ENCODE measurements around the gene NKIRAS1. TPM values are rescaled to one million over a fixed set of nuclear protein-coding genes. Genes with fewer than 3 reads are reported as not detected.

Gene NKIRAS1
- total RNA-seq (2021; fragmentation: NEBNext Ultra II Directional; extraction: Animal tissue kit (Norgen Biotek cat#: 25700)), result 7.0 and 7.6 TPM in 2 replicates
- polyA plus RNA-seq (2011; rRNA removed), result 1.8 and 3.4 TPM in 2 replicates
- polyA plus RNA-seq (2011; cell fraction: cytosol; rRNA removed), result 4.4 TPM
- 1.5 TPM for polyA plus RNA-seq (2011; cell fraction: nucleus; rRNA removed)
- polyA plus RNA-seq (2012, experiment 1 of 2), result 3.6 to 7.2 TPM (median 5.0 TPM) in 4 replicates
- 0.88 TPM for polyA plus RNA-seq (2012, experiment 2 of 2)
- polyA plus RNA-seq (2013, experiment 1 of 2), result 4.2 TPM
- 4.4 TPM for polyA plus RNA-seq (2013, experiment 2 of 2)
- 3.1 and 3.9 TPM in 2 replicates for polyA minus RNA-seq (2011; rRNA and poly(A)+ RNA removed)
- polyA minus RNA-seq (2011; cell fraction: cytosol; rRNA and poly(A)+ RNA removed), result 3.3 TPM
- polyA minus RNA-seq (2011; cell fraction: nucleus; rRNA and poly(A)+ RNA removed), result 8.5 TPM
- long read RNA-seq, experiment 1, partial matches to known transcripts, result 1 of 5 reads
- long read RNA-seq, experiment 1, other reads (novel, unspliced or antisense), result 2 of 5 reads
- long read RNA-seq, experiment 2, transcript NKIRAS1-206 (5 exons, 2,014 nt), result major isoform, 15 of 17 reads
- long read RNA-seq, experiment 2, partial matches to known transcripts, result 0 of 17 reads
- long read RNA-seq, experiment 2, other reads (novel, unspliced or antisense), result 2 of 17 reads

GRCh38 chr3:23916886-23917678, at the start of gene NKIRAS1, which contains the start of gene RPL15:
Gene NKIRAS1, minus strand, starts transcription at chr3:23916990. Its CDS starts 6,086 bp downstream, at chr3:23910904.
Gene RPL15, plus strand, starts transcription at chr3:23917132. Its CDS starts 728 bp downstream, at chr3:23917860.
- peak within 1 kb of the TSS; percentile 89 for H3K18ac ChIP-seq (ENCODE audit: extremely low read depth, low read length)
- H2AK5ac ChIP-seq (ENCODE audit: low read depth, low read length), result peak within 1 kb of the TSS; percentile 87
- no peaks in the 10 kb centered on the region for H3K9me3 ChIP-seq (ENCODE audit: insufficient read depth in 2 of 2, low read depth in 1 of 2, low read length in 1 of 2)
- H2BK5ac ChIP-seq (ENCODE audit: low read depth, low read length), result peak within 1 kb of the TSS; percentile 97
- no peaks in the 10 kb centered on the region; a peak in 1 of 7 replicates for H3K27me3 ChIP-seq (replicated peaks in 1 of 4; ENCODE audit: control insufficient read depth in 3 of 4, extremely low read depth in 1 of 4, insufficient read depth in 3 of 4, low read length in 3 of 4)
- H2BK120ac ChIP-seq (replicated peaks; ENCODE audit: low read depth, low read length), result peak within 1 kb of the TSS; percentile 40
- H3K4me1 ChIP-seq (replicated peaks in 1 of 4; ENCODE audit: control insufficient read depth in 3 of 4, insufficient read depth in 4 of 4, low read length in 3 of 4), result peaks cover 5 to 8% (median 6%) of the 10 kb centered on the region in 4 experiments; a peak in 5 of 7 replicates
- no peaks in the 10 kb centered on the region for H3K79me1 ChIP-seq (ENCODE audit: low read depth, low read length)
- peak within 1 kb of the TSS; percentile 93 to 98 for H3K4me2 ChIP-seq (ENCODE audit: insufficient read depth in 1 of 2, low read depth in 2 of 2, low read length in 2 of 2)
- H2BK20ac ChIP-seq (ENCODE audit: low read length), result no peak within 1 kb of the TSS
- no peak within 1 kb of the TSS for H2BK15ac ChIP-seq (ENCODE audit: low read length)
- H3K23ac ChIP-seq (ENCODE audit: insufficient read length), result no peak within 1 kb of the TSS
- no peak within 1 kb of the TSS; the same call in 1 of the 2 replicates for H2AFZ ChIP-seq (ENCODE audit: low read length)
- peak within 1 kb of the TSS; percentile 96 for H3K27ac ChIP-seq (ENCODE audit: low read depth, low read length)
- DNase-seq (ENCODE audit: low read depth in 1 of 2, low spot score in 2 of 2) (peak; percentile 92 to 93), FAIRE-seq (peak; percentile 55)
- peak within 1 kb of the TSS; percentile 95 to 99 (median 98) for H3K9ac ChIP-seq (replicated peaks in 1 of 4; ENCODE audit: extremely low read depth in 1 of 4, low read depth in 3 of 4, low read length in 3 of 4)
- H4K20me1 ChIP-seq (replicated peaks in 1 of 2; ENCODE audit: control insufficient read depth in 1 of 2, insufficient read depth in 2 of 2, low read length in 2 of 2), result peaks cover 9 to 14% of the 10 kb centered on the region in 2 experiments
- POLR2A ChIA-PET (ENCODE audit: partially characterized antibody), result interaction anchor here (0.6 to 11.5 kb wide), 88 partner anchors 8 to 791 kb away, joined by 3 to 363 read pairs (median 4); partner anchors contain the start of gene NR1D2
- H4K8ac ChIP-seq (ENCODE audit: extremely low read depth, insufficient read depth, low read length), result peak within 1 kb of the TSS; percentile 100
- peaks cover 17% of the 10 kb centered on the region for H3K23me2 ChIP-seq (ENCODE audit: low read depth, low read length)
- H3K79me2 ChIP-seq (ENCODE audit: control insufficient read depth in 1 of 2, insufficient read depth in 2 of 2, low read length in 2 of 2), result peaks cover 0 to 56% of the 10 kb centered on the region in 2 experiments; a peak in 3 of 4 replicates
- peak within 1 kb of the TSS; percentile 96 for H4K5ac ChIP-seq (ENCODE audit: insufficient read length, low read depth, low read length)
- peak within 1 kb of the TSS; percentile 88 for H3K14ac ChIP-seq (ENCODE audit: insufficient read length)
- H3K4me3 ChIP-seq (ENCODE audit: extremely low read depth in 1 of 4, insufficient read depth in 2 of 4, low read depth in 3 of 4, low read length in 4 of 4), result peak within 1 kb of the TSS; percentile 86 to 99 (median 92)
- H3K4ac ChIP-seq (replicated peaks; ENCODE audit: insufficient read length, low read depth, low read length), result peak within 1 kb of the TSS; percentile 99
- CTCF ChIA-PET (ENCODE audit: partially characterized antibody), result interaction anchor here (0.9 to 3.5 kb wide), 9 partner anchors 10 to 85 kb away, joined by 3 to 21 read pairs (median 4); no protein-coding TSS in a partner anchor
- 0 out of 2 replicates have a peak within 1 kb of the TSS, but pooled peaks have one; percentile 29 for H2BK12ac ChIP-seq (ENCODE audit: low read depth, low read length)
- H4K91ac ChIP-seq (replicated peaks; ENCODE audit: insufficient read length, low read length), result peak within 1 kb of the TSS; percentile 96
- peak within 1 kb of the TSS; percentile 85 for H3K56ac ChIP-seq (replicated peaks; ENCODE audit: insufficient read length, low read depth, low read length)
- H3K36me3 ChIP-seq (ENCODE audit: control insufficient read depth in 2 of 4, insufficient read depth in 4 of 4, low read length in 3 of 4), result peaks cover 15 to 36% (median 22%) of the 10 kb centered on the region in 4 experiments
- 1% methylated on average over 56 of the region's 64 CpGs; no CpG with 5 or more reads in 1 of the 2 experiments for WGBS, 2 experiments (ENCODE audit: extremely low coverage in 1 of 2, insufficient coverage in 1 of 2, insufficient read length in 1 of 2, insufficient replicate concordance in 2 of 2, low coverage in 1 of 2, low lambda C conversion rate in 2 of 2, missing lambda C conversion rate in 1 of 2)
- TF ChIP-seq BCL11A (IDR thresholded peaks at IDR 0.05; ENCODE audit: low read depth in 2 of 2, low read length in 2 of 2), result no peak
- TF ChIP-seq KDM4A (IDR thresholded peaks at IDR 0.05; ENCODE audit: low read depth, low read length, severe bottlenecking), result no peak
- TF ChIP-seq BRCA1 (IDR thresholded peaks at IDR 0.05; ENCODE audit: low read depth, low read length), result peak; percentile 46; the same call in 1 of the 2 replicates
- TF ChIP-seq HDAC2 (IDR thresholded peaks at IDR 0.05; ENCODE audit: borderline replicate concordance in 1 of 2, low read depth in 2 of 2, low read length in 2 of 2), result no peak
- no peak for TF ChIP-seq KDM5A (IDR thresholded peaks at IDR 0.05; ENCODE audit: low read length)
- no peak for TF ChIP-seq SIRT6 (IDR thresholded peaks at IDR 0.05; ENCODE audit: low read length)
- TF ChIP-seq CBX5 (IDR thresholded peaks at IDR 0.05; ENCODE audit: low read depth, low read length), result no peak
- no peak for TF ChIP-seq KDM1A (IDR thresholded peaks at IDR 0.05; ENCODE audit: borderline replicate concordance, low read length)

All from H1 (cell line).